ENCODE results near the gene RASAL1.

The RASAL1 gene

GRCh38 chr12:113130457-113131135 is 5.0 kb downstream of the RASAL1 start:
- Histone ChIP-seq H4K20me1 (ENCODE audit: insufficient read depth) (no peaks in the 10 kb centered on the region), H3K79me2 (ENCODE audit: insufficient read depth, low read depth) (no peaks in the 10 kb centered on the region), H3K36me3 (ENCODE audit: insufficient read depth) (no peaks in the 10 kb centered on the region), H3K4me2 (no peak overlapping the region), H3K27ac (no peak overlapping the region), H3K9ac (no peak overlapping the region), H3K4me3 (IDR thresholded peaks at IDR 0.05; ENCODE audit: insufficient read depth, low read depth, low read length) (no peak overlapping the region), H3K27me3 (ENCODE audit: insufficient read depth, low read depth) (no peaks in the 10 kb centered on the region), H3K4me1 (ENCODE audit: low read depth, poor library complexity, severe bottlenecking) (peaks cover 5% of the 10 kb centered on the region), H2AFZ (ENCODE audit: low read depth) (no peak overlapping the region)
- no peak for TF ChIP-seq CTCF (conservative IDR thresholded peaks at IDR 0.05; ENCODE audit: low read depth, low read length)

- Histone ChIP-seq H3K4me1 (ENCODE audit: low read depth, poor library complexity, severe bottlenecking) (peaks cover 5% of the 10 kb centered on the region), H4K20me1 (ENCODE audit: insufficient read depth) (no peaks in the 10 kb centered on the region), H3K27me3 (ENCODE audit: insufficient read depth, low read depth) (no peaks in the 10 kb centered on the region), H3K27ac (no peak overlapping the region), H3K4me2 (no peak overlapping the region), H3K36me3 (ENCODE audit: insufficient read depth) (no peaks in the 10 kb centered on the region), H3K4me3 (IDR thresholded peaks at IDR 0.05; ENCODE audit: insufficient read depth, low read depth, low read length) (no peak overlapping the region), H2AFZ (ENCODE audit: low read depth) (no peak overlapping the region), H3K79me2 (ENCODE audit: insufficient read depth, low read depth) (no peaks in the 10 kb centered on the region), H3K9ac (no peak overlapping the region)
- TF ChIP-seq CTCF (conservative IDR thresholded peaks at IDR 0.05; ENCODE audit: low read depth, low read length), result no peak
Observed at GRCh38 chr12:113129664-113130456, 5.7 kb downstream of the RASAL1 start.

GRCh38 chr12:113128802-113129663 is 6.5 kb downstream of the RASAL1 start:
- H3K4me3 ChIP-seq (IDR thresholded peaks at IDR 0.05; ENCODE audit: insufficient read depth, low read depth, low read length), result no peak overlapping the region
- H3K4me1 ChIP-seq (ENCODE audit: low read depth, poor library complexity, severe bottlenecking), result no peaks in the 10 kb centered on the region
- no peak overlapping the region for H3K9ac ChIP-seq
- H3K79me2 ChIP-seq (ENCODE audit: insufficient read depth, low read depth), result no peaks in the 10 kb centered on the region
- no peaks in the 10 kb centered on the region for H3K36me3 ChIP-seq (ENCODE audit: insufficient read depth)
- no peak for TF ChIP-seq CTCF (conservative IDR thresholded peaks at IDR 0.05; ENCODE audit: low read depth, low read length)
- H2AFZ ChIP-seq (ENCODE audit: low read depth), result no peak overlapping the region
- no peak overlapping the region for H3K27ac ChIP-seq
- no peaks in the 10 kb centered on the region for H4K20me1 ChIP-seq (ENCODE audit: insufficient read depth)
- no peaks in the 10 kb centered on the region for H3K27me3 ChIP-seq (ENCODE audit: insufficient read depth, low read depth)
- H3K4me2 ChIP-seq, result no peak overlapping the region

GRCh38 chr12:113127791-113128199 is 7.8 kb downstream of the RASAL1 start:
- H3K79me2 ChIP-seq (ENCODE audit: insufficient read depth, low read depth), result no peaks in the 10 kb centered on the region

More at GRCh38 chr12:113127791-113128199, 7.8 kb downstream of the RASAL1 start:
- Histone ChIP-seq H3K4me2 (no peak overlapping the region), H3K36me3 (ENCODE audit: insufficient read depth) (no peaks in the 10 kb centered on the region), H3K27ac (no peak overlapping the region), H3K9ac (no peak overlapping the region), H4K20me1 (ENCODE audit: insufficient read depth) (no peaks in the 10 kb centered on the region), H3K4me1 (ENCODE audit: low read depth, poor library complexity, severe bottlenecking) (no peaks in the 10 kb centered on the region), H3K4me3 (IDR thresholded peaks at IDR 0.05; ENCODE audit: insufficient read depth, low read depth, low read length) (no peak overlapping the region), H3K27me3 (ENCODE audit: insufficient read depth, low read depth) (no peaks in the 10 kb centered on the region), H2AFZ (ENCODE audit: low read depth) (no peak overlapping the region)
- TF ChIP-seq CTCF (conservative IDR thresholded peaks at IDR 0.05; ENCODE audit: low read depth, low read length), result no peak
